Measurements from ENCODE around the gene BID. TPM values are rescaled to one million over a fixed set of nuclear protein-coding genes. Genes with fewer than 3 reads are reported as not detected.

Gene BID
- total RNA-seq, 3 donors from 2014 or later (not counting 1 experiment from before 2014, with no cell fraction given), result 40.9 to 42.4 (median 42.3) TPM

GRCh38 chr22:17797721-17798559 is 23.7 kb upstream of the BID start:
- Mint-ChIP-seq H3K4me1 (no peaks in the 10 kb centered on the region), H3K4me3 (no peak overlapping the region), H3K9me3 (no peaks in the 10 kb centered on the region), H3K36me3 (no peaks in the 10 kb centered on the region), H3K27ac (no peak overlapping the region), H3K27me3 (ENCODE audit: low read depth in 2 of 2) (peaks cover 0 to 4% of the 10 kb centered on the region in 2 donors)
- no peaks in the 10 kb centered on the region for H3K9me3 ChIP-seq (ENCODE audit: control insufficient read depth, insufficient read depth, low read length)
- no peak overlapping the region for H3K4me3 ChIP-seq (ENCODE audit: low read length)
- H3K27ac ChIP-seq (ENCODE audit: low read length), result no peak overlapping the region
- peak in 1 of 3 donors; percentile 20 for ATAC-seq
- intact Hi-C loops (cut with micrococcal nuclease), result no loop called here
- DNase-seq, result no peak
- TF ChIP-seq CTCF (IDR thresholded peaks at IDR 0.05), result no peak
- no peaks in the 10 kb centered on the region for H3K27me3 ChIP-seq (ENCODE audit: control insufficient read depth, insufficient read depth, low read length)
- H3K36me3 ChIP-seq (ENCODE audit: control insufficient read depth, insufficient read depth, low read length), result no peaks in the 10 kb centered on the region
- WGBS (ENCODE audit: insufficient coverage), result 57% methylated on average over 23 of the region's 23 CpGs
- H3K4me1 ChIP-seq (ENCODE audit: control insufficient read depth, insufficient read depth, low read length), result peaks cover 34% of the 10 kb centered on the region

DNA sequence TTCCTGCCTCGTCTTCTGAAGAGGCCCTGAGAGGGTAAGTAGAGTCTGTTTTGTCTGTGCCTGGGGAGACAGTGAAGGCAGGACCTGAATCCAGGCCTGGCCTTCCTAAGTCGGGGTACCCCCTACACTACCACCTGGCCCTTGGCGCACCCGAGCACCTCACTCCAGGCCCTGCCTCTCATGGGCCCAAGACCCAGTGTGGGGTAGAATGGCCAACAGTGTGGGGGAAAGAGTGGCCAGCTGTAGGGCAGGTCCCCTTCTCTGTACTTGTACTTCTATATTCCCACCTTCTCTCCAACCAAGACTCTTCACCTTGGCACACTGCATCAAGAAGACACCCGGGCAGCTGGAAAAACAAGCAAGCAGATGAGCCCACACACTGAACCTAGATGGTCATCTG is 22.4 kb upstream of the BID start:
- DNase-seq, result no peak
- TF ChIP-seq CTCF (IDR thresholded peaks at IDR 0.05), result no peak
- no peak overlapping the region for H3K4me3 ChIP-seq (ENCODE audit: low read length)
- ATAC-seq, result no peak
- no peaks in the 10 kb centered on the region for H3K9me3 Mint-ChIP-seq
- H3K27me3 ChIP-seq (ENCODE audit: control insufficient read depth, insufficient read depth, low read length), result no peaks in the 10 kb centered on the region
- no peak overlapping the region for H3K4me3 Mint-ChIP-seq
- intact Hi-C loops (cut with micrococcal nuclease), result no loop called here
- H3K27me3 Mint-ChIP-seq (ENCODE audit: low read depth in 2 of 2), result peaks cover 0 to 4% of the 10 kb centered on the region in 2 donors
- H3K4me1 Mint-ChIP-seq, result no peaks in the 10 kb centered on the region
- H3K36me3 ChIP-seq (ENCODE audit: control insufficient read depth, insufficient read depth, low read length), result no peaks in the 10 kb centered on the region
- no peaks in the 10 kb centered on the region for H3K36me3 Mint-ChIP-seq
- WGBS (ENCODE audit: insufficient coverage), result 85% methylated on average over 5 of the region's 5 CpGs
- peaks cover 34% of the 10 kb centered on the region for H3K4me1 ChIP-seq (ENCODE audit: control insufficient read depth, insufficient read depth, low read length)
- H3K27ac ChIP-seq (ENCODE audit: low read length), result no peak overlapping the region
- no peak overlapping the region for H3K27ac Mint-ChIP-seq
- no peaks in the 10 kb centered on the region for H3K9me3 ChIP-seq (ENCODE audit: control insufficient read depth, insufficient read depth, low read length)

DNA sequence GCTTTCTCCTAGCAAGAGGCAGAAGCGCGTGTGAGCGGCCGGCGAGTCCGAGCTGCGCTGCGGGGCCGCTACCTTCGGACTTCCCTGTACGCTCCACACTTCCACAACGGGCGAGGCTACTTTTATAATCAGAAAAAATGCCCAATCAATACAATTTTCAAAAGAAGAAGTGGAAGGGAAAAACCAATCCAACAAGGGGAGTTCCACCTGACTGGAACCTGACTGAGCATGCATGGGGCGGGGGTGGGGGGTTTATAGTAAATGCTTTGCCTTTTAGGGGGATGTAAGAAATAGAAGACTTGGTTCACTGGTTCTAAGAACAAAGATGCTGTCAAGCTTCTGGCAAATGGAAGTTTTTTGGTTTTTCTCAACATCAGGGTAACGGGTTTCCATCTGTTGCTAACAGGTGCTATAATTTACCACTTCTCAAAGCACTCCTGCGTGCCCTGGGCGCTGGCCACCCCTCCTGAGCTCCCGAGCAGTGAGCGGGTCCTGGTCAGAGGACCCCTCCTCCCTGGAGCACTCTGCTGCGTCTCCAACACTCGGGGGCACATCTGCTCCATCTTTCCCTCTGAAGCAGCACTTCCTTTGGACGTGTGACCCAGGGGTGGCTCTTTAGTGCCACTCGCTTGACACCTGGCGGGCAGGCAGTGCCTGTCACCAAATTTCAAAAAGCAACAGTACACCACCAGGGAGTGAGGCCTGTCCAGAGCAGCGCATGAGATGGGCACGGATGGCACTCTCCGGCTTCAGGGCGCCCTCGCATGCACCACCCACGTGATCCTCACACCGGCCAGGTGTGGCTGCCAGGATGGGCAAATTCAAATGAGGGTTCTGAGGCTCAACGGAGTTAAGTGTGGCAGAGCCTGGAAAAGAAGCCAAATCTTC is 21.6 kb upstream of the BID start:
- intact Hi-C loops (cut with micrococcal nuclease), result no loop called here

More for the DNA sequence above, 21.6 kb upstream of the BID start:
- Histone ChIP-seq H3K4me3 (ENCODE audit: low read length) (no peak overlapping the region), H3K27ac (ENCODE audit: low read length) (peak overlapping the region; percentile 50), H3K4me1 (ENCODE audit: control insufficient read depth, insufficient read depth, low read length) (peaks cover 34% of the 10 kb centered on the region), H3K27me3 (ENCODE audit: control insufficient read depth, insufficient read depth, low read length) (no peaks in the 10 kb centered on the region), H3K9me3 (ENCODE audit: control insufficient read depth, insufficient read depth, low read length) (no peaks in the 10 kb centered on the region), H3K36me3 (ENCODE audit: control insufficient read depth, insufficient read depth, low read length) (no peaks in the 10 kb centered on the region)
- Mint-ChIP-seq H3K36me3 (no peaks in the 10 kb centered on the region), H3K4me3 (no peak overlapping the region), H3K4me1 (no peaks in the 10 kb centered on the region), H3K27ac (no peak overlapping the region), H3K9me3 (no peaks in the 10 kb centered on the region), H3K27me3 (ENCODE audit: low read depth in 2 of 2) (peaks cover 0 to 4% of the 10 kb centered on the region in 2 donors)
- DNase-seq (no peak), ATAC-seq (no peak)
- no peak for TF ChIP-seq CTCF (IDR thresholded peaks at IDR 0.05)
- 83% methylated on average over 32 of the region's 32 CpGs for WGBS (ENCODE audit: insufficient coverage)
